Body of pancreas (tissue), 4 donors: Measurements from ENCODE around the gene CCDC154. TPM values are rescaled to one million over a fixed set of nuclear protein-coding genes. Genes with fewer than 3 reads are reported as not detected.
A peak's percentile ranks its signal among the peaks of the same experiment; 100 is the strongest.

Source experiments
- ATAC-seq: fragments of 150-250 bp; one replicate; pipeline ENCODE4 v1.9.1; 2016
- DNase-seq, 4 donors: peaks; one replicate each; pipeline ENCODE4 v3.0.0-alpha.2; 2019
- H3K27ac ChIP-seq, 4 donors: fragments of 200-600 bp; sonication (generic); 1 replicate in 3 of 4; 2 replicates in 1 of 4; pipeline versions ENCODE4 v1.5.1 to v1.6.1; 2016 to 2019; ENCODE audit warnings: mild to moderate bottlenecking in 1 of 4, mixed read lengths in 1 of 4, moderate library complexity in 1 of 4
- H3K27me3 ChIP-seq, 2 donors: fragments of 200-600 bp; sonication (generic); one replicate each; pipeline ENCODE4 v1.6.0; 2016; ENCODE audit warnings: mild to moderate bottlenecking in 1 of 2
- H3K36me3 ChIP-seq, 2 donors: fragments of 200-600 bp; sonication (generic); replicated peaks in 1 of 2; 2 replicates each; pipeline ENCODE4 v1.5.1; 2016; ENCODE audit warnings: low read depth in 2 of 2; ENCODE audit not compliant: insufficient read depth in 1 of 2
- H3K4me1 ChIP-seq: fragments of 200-600 bp; sonication (generic); one replicate; pipeline ENCODE4 v1.6.0; 2016
- H3K4me3 ChIP-seq, 2 donors: fragments of 200-600 bp; sonication (generic); 1 replicate in 1 of 2; 2 replicates in 1 of 2; pipeline ENCODE4 v1.5.1; 2016 to 2019
- H3K9me3 ChIP-seq, 3 donors: fragments of 200-600 bp; sonication (generic); 1 replicate in 2 of 3; 2 replicates in 1 of 3; pipeline ENCODE4 v1.5.1; 2016
- POLR2A ChIP-seq, 3 donors: fragments of 450-650 bp; IDR thresholded peaks; one replicate each; pipeline ENCODE4 v1.6.1; 2016; ENCODE audit warnings: antibody characterized with exemption in 3 of 3, mild to moderate bottlenecking in 2 of 3
- WGBS, 2 donors: methylation state at CpG; one replicate each; pipeline ENCODE4 v1.1.5; 2017; 5-methylcytosine and 5-hydroxymethylcytosine counted together
- intact Hi-C: fragments of 100-400 bp; cut with DNase I; formaldehyde crosslinking; loops from one replicate; pipeline ENCODE4 v1.15.1; 2023
- total RNA-seq, 2 donors: library from RNA; depleted of rRNA; stranded (reverse); fragments of >200 nt; gene quantifications; one replicate each; pipeline ENCODE4 v1.1.0, GENCODE V29; 2016
- TF ChIP-seq, protein P1 (sequence below), 7 experiments: fragments of 450-650 bp in 4 of 7; fragments of 200-600 bp in 3 of 7; sonication (generic) in 3 of 7; IDR thresholded peaks; one replicate each; pipeline ENCODE4 v1.5.1; 2016 to 2019; ENCODE audit warnings: antibody characterized with exemption in 7 of 7

The CCDC154 gene
- total RNA-seq, 2 donors from 2014 or later, result 2.1 to 2.3 TPM

DNA sequence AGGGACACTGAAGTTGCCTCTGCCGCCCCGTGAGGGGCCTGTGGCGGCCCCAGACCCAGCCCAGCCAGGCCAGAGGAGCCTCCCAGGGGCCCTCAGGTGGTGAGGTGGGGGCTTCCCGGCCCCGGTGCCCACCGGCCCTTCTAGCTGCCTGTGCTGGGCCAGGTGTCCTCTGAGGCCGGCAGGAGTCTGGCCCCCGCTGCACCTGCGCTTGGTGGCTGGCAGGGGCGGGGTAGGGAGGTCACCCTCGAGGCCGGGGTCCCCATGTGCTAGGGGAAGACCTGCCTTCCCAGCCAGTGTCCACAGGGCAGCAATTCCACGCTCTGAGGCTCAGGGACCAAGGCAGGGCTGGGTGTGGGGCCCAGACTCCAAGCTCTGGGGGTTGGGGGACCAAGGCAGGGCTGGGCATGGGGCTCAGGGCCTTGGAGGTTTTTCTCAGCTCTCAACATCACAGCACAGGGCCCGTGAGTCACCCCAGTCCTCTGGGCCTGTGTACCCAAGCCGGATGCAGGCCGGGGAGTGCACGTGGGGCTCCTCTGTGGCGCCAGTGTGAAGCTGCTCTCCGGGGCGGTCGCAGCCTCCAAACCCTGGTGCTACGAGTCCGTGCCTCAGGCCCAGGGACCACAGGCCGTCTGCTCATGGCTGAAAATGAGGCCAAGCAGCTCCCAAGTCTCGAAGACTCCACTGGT, 1.3 kb upstream of the CCDC154 start:
- H3K4me1 ChIP-seq, result no peaks in the 10 kb centered on the region
- H3K9me3 ChIP-seq, result no peaks in the 10 kb centered on the region
- no peak overlapping the region for H3K27ac ChIP-seq
- peaks cover 0 to 6% of the 10 kb centered on the region in 2 donors for H3K36me3 ChIP-seq
- no peak overlapping the region for H3K4me3 ChIP-seq
- intact Hi-C loops, result no loop called here
- no peaks in the 10 kb centered on the region for H3K27me3 ChIP-seq
- DNase-seq (no peak), ATAC-seq (no peak)
- 85 to 100% methylated on average over 1 to 23 of the region's 25 CpGs for WGBS, 2 donors
- TF ChIP-seq POLR2A (IDR thresholded peaks at IDR 0.05), result no peak
- TF ChIP-seq, protein P1, sequence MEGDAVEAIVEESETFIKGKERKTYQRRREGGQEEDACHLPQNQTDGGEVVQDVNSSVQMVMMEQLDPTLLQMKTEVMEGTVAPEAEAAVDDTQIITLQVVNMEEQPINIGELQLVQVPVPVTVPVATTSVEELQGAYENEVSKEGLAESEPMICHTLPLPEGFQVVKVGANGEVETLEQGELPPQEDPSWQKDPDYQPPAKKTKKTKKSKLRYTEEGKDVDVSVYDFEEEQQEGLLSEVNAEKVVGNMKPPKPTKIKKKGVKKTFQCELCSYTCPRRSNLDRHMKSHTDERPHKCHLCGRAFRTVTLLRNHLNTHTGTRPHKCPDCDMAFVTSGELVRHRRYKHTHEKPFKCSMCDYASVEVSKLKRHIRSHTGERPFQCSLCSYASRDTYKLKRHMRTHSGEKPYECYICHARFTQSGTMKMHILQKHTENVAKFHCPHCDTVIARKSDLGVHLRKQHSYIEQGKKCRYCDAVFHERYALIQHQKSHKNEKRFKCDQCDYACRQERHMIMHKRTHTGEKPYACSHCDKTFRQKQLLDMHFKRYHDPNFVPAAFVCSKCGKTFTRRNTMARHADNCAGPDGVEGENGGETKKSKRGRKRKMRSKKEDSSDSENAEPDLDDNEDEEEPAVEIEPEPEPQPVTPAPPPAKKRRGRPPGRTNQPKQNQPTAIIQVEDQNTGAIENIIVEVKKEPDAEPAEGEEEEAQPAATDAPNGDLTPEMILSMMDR (IDR thresholded peaks at IDR 0.05), result no peak

DNA sequence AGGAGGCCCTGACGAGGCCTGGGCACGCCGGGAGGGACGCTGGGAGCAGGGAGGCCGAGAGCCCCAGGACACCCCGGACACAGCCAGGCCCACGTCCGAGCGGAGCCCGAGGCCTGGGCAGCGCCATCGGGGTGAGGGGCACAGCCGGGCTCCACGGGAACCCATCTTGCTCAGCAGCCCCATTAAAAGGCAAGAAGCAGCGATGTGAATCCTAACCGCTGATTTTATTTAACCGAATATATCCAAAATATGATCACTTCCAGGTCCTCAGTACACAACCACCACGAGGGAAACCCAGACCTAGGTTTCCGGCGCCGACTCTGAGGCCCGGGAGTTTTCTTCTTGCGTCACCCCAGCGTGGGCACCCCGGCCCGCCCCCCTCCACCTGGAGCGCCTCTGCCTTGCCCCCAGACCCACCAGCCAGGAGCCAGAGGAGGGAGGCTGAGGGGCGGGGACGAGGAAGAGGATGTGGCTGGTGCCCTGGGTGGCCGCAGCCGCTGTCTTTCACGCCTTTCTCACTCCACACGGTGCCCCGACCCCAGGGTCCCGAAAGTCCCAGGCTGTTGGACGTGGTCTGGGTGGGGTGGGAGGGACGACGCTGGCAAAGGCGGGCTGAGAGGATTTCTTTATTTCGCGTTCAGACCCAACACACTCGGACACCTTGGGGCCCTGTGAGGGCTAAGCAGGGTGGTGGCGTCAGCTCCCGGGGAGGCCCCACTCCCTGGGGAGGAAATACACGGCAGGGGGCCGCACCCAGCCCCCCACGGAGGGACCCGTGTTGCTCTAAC, 568 bp upstream of the CCDC154 start:
- H3K9me3 ChIP-seq, result no peaks in the 10 kb centered on the region
- H3K27ac ChIP-seq, result no peak overlapping the region
- no peaks in the 10 kb centered on the region for H3K4me1 ChIP-seq
- no peaks in the 10 kb centered on the region for H3K27me3 ChIP-seq
- H3K36me3 ChIP-seq, result peaks cover 0 to 6% of the 10 kb centered on the region in 2 donors
- H3K4me3 ChIP-seq, result no peak overlapping the region
- ATAC-seq, result no peak
- intact Hi-C loops, result no loop called here
- 81 to 93% methylated on average over 32 to 48 of the region's 48 CpGs for WGBS, 2 donors
- DNase-seq, result no peak
- no peak for TF ChIP-seq POLR2A (IDR thresholded peaks at IDR 0.05)
- TF ChIP-seq, protein P1 (IDR thresholded peaks at IDR 0.05), result no peak

- ATAC-seq, result no peak
- peaks cover 0 to 6% of the 10 kb centered on the region in 2 donors for H3K36me3 ChIP-seq
- H3K4me1 ChIP-seq, result no peaks in the 10 kb centered on the region
- WGBS, 2 donors, result 61% methylated on average over 33 of the region's 38 CpGs; no CpG with 5 or more reads in 1 of the 2 donors
- H3K27me3 ChIP-seq, result no peaks in the 10 kb centered on the region
- peak in 1 of 4 donors; percentile 38 for DNase-seq
- intact Hi-C loops, result no loop called here
- H3K27ac ChIP-seq, result no peak overlapping the region
- TF ChIP-seq, protein P1 (IDR thresholded peaks at IDR 0.05), result peak in 1 of 7 experiments; percentile 23
- no peak for TF ChIP-seq POLR2A (IDR thresholded peaks at IDR 0.05)
- no peak overlapping the region for H3K4me3 ChIP-seq
- no peaks in the 10 kb centered on the region for H3K9me3 ChIP-seq
These were observed 868 bp downstream of the CCDC154 start for GRCh38 chr16:1443403-1443973.

- Histone ChIP-seq H3K9me3 (no peaks in the 10 kb centered on the region), H3K27ac (no peak overlapping the region), H3K4me3 (no peak overlapping the region), H3K36me3 (no peaks in the 10 kb centered on the region), H3K27me3 (no peaks in the 10 kb centered on the region), H3K4me1 (no peaks in the 10 kb centered on the region)
- DNase-seq (no peak), ATAC-seq (no peak)
- TF ChIP-seq, protein P1 (IDR thresholded peaks at IDR 0.05), result no peak
- no peak for TF ChIP-seq POLR2A (IDR thresholded peaks at IDR 0.05)
- intact Hi-C loops, result no loop called here
- 77% methylated on average over 20 of the region's 24 CpGs; no CpG with 5 or more reads in 1 of the 2 donors for WGBS, 2 donors
These were observed 1.7 kb downstream of the CCDC154 start for GRCh38 chr16:1442697-1443096.
